Measurements from ENCODE around the gene MRPL51.
A peak's percentile ranks its signal among the peaks of the same experiment; 100 is the strongest.

Gene MRPL51

DNA sequence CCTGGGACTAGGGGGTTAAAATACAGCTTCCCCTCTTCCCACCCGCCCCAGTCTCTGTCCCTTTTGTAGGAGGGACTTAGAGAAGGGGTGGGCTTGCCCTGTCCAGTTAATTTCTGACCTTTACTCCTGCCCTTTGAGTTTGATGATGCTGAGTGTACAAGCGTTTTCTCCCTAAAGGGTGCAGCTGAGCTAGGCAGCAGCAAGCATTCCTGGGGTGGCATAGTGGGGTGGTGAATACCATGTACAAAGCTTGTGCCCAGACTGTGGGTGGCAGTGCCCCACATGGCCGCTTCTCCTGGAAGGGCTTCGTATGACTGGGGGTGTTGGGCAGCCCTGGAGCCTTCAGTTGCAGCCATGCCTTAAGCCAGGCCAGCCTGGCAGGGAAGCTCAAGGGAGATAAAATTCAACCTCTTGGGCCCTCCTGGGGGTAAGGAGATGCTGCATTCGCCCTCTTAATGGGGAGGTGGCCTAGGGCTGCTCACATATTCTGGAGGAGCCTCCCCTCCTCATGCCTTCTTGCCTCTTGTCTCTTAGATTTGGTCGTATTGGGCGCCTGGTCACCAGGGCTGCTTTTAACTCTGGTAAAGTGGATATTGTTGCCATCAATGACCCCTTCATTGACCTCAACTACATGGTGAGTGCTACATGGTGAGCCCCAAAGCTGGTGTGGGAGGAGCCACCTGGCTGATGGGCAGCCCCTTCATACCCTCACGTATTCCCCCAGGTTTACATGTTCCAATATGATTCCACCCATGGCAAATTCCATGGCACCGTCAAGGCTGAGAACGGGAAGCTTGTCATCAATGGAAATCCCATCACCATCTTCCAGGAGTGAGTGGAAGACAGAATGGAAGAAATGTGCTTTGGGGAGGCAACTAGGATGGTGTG lies 43.1 kb upstream of the MRPL51 start:
- Histone ChIP-seq H3K4me1 (ENCODE audit: control insufficient read depth, insufficient read depth, low read length) (peaks cover 27% of the 10 kb centered on the region), H3K9me3 (ENCODE audit: control insufficient read depth, insufficient read depth, low read length) (no peaks in the 10 kb centered on the region), H3K4me3 (ENCODE audit: low read depth, low read length) (peak overlapping the region; percentile 82), H3K27ac (ENCODE audit: low read depth, low read length) (peak overlapping the region; percentile 98), H3K27me3 (ENCODE audit: control insufficient read depth, insufficient read depth, low read length) (no peaks in the 10 kb centered on the region), H3K36me3 (ENCODE audit: control insufficient read depth, insufficient read depth, low read length) (peaks cover 51% of the 10 kb centered on the region), H3K9ac (ENCODE audit: low read depth, low read length) (peak overlapping the region; percentile 98)

- Histone ChIP-seq H3K36me3 (ENCODE audit: control insufficient read depth, insufficient read depth, low read length) (peaks cover 56% of the 10 kb centered on the region), H3K4me1 (ENCODE audit: control insufficient read depth, insufficient read depth, low read length) (peaks cover 22% of the 10 kb centered on the region), H3K27ac (ENCODE audit: low read depth, low read length) (peak overlapping the region; percentile 98), H3K27me3 (ENCODE audit: control insufficient read depth, insufficient read depth, low read length) (no peaks in the 10 kb centered on the region), H3K9ac (ENCODE audit: low read depth, low read length) (peak overlapping the region; percentile 98), H3K9me3 (ENCODE audit: control insufficient read depth, insufficient read depth, low read length) (no peaks in the 10 kb centered on the region), H3K4me3 (ENCODE audit: low read depth, low read length) (peak overlapping the region; percentile 82)
These were observed 42.6 kb upstream of the MRPL51 start for GRCh38 chr12:6535697-6535946.

DNA sequence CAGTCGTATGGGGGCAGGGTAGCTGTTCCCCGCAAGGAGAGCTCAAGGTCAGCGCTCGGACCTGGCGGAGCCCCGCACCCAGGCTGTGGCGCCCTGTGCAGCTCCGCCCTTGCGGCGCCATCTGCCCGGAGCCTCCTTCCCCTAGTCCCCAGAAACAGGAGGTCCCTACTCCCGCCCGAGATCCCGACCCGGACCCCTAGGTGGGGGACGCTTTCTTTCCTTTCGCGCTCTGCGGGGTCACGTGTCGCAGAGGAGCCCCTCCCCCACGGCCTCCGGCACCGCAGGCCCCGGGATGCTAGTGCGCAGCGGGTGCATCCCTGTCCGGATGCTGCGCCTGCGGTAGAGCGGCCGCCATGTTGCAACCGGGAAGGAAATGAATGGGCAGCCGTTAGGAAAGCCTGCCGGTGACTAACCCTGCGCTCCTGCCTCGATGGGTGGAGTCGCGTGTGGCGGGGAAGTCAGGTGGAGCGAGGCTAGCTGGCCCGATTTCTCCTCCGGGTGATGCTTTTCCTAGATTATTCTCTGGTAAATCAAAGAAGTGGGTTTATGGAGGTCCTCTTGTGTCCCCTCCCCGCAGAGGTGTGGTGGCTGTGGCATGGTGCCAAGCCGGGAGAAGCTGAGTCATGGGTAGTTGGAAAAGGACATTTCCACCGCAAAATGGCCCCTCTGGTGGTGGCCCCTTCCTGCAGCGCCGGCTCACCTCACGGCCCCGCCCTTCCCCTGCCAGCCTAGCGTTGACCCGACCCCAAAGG lies 42.1 kb upstream of the MRPL51 start:
- no peaks in the 10 kb centered on the region for H3K27me3 ChIP-seq (ENCODE audit: control insufficient read depth, insufficient read depth, low read length)
- peak overlapping the region; percentile 82 for H3K4me3 ChIP-seq (ENCODE audit: low read depth, low read length)
- peaks cover 61% of the 10 kb centered on the region for H3K36me3 ChIP-seq (ENCODE audit: control insufficient read depth, insufficient read depth, low read length)
- H3K4me1 ChIP-seq (ENCODE audit: control insufficient read depth, insufficient read depth, low read length), result peaks cover 17% of the 10 kb centered on the region
- H3K27ac ChIP-seq (ENCODE audit: low read depth, low read length), result peak overlapping the region; percentile 98
- peak overlapping the region; percentile 98 for H3K9ac ChIP-seq (ENCODE audit: low read depth, low read length)
- H3K9me3 ChIP-seq (ENCODE audit: control insufficient read depth, insufficient read depth, low read length), result no peaks in the 10 kb centered on the region

DNA sequence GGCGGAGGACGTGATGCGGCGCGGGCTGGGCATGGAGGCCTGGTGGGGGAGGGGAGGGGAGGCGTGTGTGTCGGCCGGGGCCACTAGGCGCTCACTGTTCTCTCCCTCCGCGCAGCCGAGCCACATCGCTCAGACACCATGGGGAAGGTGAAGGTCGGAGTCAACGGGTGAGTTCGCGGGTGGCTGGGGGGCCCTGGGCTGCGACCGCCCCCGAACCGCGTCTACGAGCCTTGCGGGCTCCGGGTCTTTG lies 41.6 kb upstream of the MRPL51 start:
- H3K4me3 ChIP-seq (ENCODE audit: low read depth, low read length), result peak overlapping the region; percentile 82
- no peaks in the 10 kb centered on the region for H3K9me3 ChIP-seq (ENCODE audit: control insufficient read depth, insufficient read depth, low read length)
- no peaks in the 10 kb centered on the region for H3K27me3 ChIP-seq (ENCODE audit: control insufficient read depth, insufficient read depth, low read length)
- peaks cover 66% of the 10 kb centered on the region for H3K36me3 ChIP-seq (ENCODE audit: control insufficient read depth, insufficient read depth, low read length)
- H3K9ac ChIP-seq (ENCODE audit: low read depth, low read length), result peak overlapping the region; percentile 98
- peak overlapping the region; percentile 98 for H3K27ac ChIP-seq (ENCODE audit: low read depth, low read length)
- H3K4me1 ChIP-seq (ENCODE audit: control insufficient read depth, insufficient read depth, low read length), result peaks cover 13% of the 10 kb centered on the region

DNA sequence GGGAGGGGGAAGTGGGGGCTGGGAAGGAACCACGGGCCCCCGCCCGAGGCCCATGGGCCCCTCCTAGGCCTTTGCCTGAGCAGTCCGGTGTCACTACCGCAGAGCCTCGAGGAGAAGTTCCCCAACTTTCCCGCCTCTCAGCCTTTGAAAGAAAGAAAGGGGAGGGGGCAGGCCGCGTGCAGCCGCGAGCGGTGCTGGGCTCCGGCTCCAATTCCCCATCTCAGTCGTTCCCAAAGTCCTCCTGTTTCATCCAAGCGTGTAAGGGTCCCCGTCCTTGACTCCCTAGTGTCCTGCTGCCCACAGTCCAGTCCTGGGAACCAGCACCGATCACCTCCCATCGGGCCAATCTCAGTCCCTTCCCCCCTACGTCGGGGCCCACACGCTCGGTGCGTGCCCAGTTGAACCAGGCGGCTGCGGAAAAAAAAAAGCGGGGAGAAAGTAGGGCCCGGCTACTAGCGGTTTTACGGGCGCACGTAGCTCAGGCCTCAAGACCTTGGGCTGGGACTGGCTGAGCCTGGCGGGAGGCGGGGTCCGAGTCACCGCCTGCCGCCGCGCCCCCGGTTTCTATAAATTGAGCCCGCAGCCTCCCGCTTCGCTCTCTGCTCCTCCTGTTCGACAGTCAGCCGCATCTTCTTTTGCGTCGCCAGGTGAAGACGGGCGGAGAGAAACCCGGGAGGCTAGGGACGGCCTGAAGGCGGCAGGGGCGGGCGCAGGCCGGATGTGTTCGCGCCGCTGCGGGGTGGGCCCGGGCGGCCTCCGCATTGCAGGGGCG lies 41.0 kb upstream of the MRPL51 start, which contains the start of gene GAPDH:
Gene GAPDH (plus strand): TSS at position 595 of the 772 bp plus-strand sequence. CDS start 316 bp downstream, outside the sequence.
- Histone ChIP-seq H3K9me3 (ENCODE audit: control insufficient read depth, insufficient read depth, low read length) (no peaks in the 10 kb centered on the region), H3K36me3 (ENCODE audit: control insufficient read depth, insufficient read depth, low read length) (peaks cover 71% of the 10 kb centered on the region), H3K4me1 (ENCODE audit: control insufficient read depth, insufficient read depth, low read length) (peaks cover 13% of the 10 kb centered on the region), H3K27me3 (ENCODE audit: control insufficient read depth, insufficient read depth, low read length) (no peaks in the 10 kb centered on the region), H3K27ac (ENCODE audit: low read depth, low read length) (peak within 1 kb of the TSS; percentile 98), H3K4me3 (ENCODE audit: low read depth, low read length) (peak within 1 kb of the TSS; percentile 82), H3K9ac (ENCODE audit: low read depth, low read length) (peak within 1 kb of the TSS; percentile 98)

DNA sequence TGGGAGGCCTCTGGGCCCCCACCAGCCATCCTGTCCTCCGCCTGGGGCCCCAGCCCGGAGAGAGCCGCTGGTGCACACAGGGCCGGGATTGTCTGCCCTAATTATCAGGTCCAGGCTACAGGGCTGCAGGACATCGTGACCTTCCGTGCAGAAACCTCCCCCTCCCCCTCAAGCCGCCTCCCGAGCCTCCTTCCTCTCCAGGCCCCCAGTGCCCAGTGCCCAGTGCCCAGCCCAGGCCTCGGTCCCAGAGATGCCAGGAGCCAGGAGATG lies 40.5 kb upstream of the MRPL51 start:
- H3K36me3 ChIP-seq (ENCODE audit: control insufficient read depth, insufficient read depth, low read length), result peaks cover 74% of the 10 kb centered on the region
- H3K4me3 ChIP-seq (ENCODE audit: low read depth, low read length), result peak overlapping the region; percentile 82
- H3K27ac ChIP-seq (ENCODE audit: low read depth, low read length), result peak overlapping the region; percentile 98
- peak overlapping the region; percentile 98 for H3K9ac ChIP-seq (ENCODE audit: low read depth, low read length)
- peaks cover 13% of the 10 kb centered on the region for H3K4me1 ChIP-seq (ENCODE audit: control insufficient read depth, insufficient read depth, low read length)
- H3K27me3 ChIP-seq (ENCODE audit: control insufficient read depth, insufficient read depth, low read length), result no peaks in the 10 kb centered on the region
- no peaks in the 10 kb centered on the region for H3K9me3 ChIP-seq (ENCODE audit: control insufficient read depth, insufficient read depth, low read length)

- H3K9ac ChIP-seq (ENCODE audit: low read depth, low read length), result peak overlapping the region; percentile 98
- H3K4me1 ChIP-seq (ENCODE audit: control insufficient read depth, insufficient read depth, low read length), result peaks cover 13% of the 10 kb centered on the region
- H3K36me3 ChIP-seq (ENCODE audit: control insufficient read depth, insufficient read depth, low read length), result peaks cover 74% of the 10 kb centered on the region
- peak overlapping the region; percentile 82 for H3K4me3 ChIP-seq (ENCODE audit: low read depth, low read length)
- no peaks in the 10 kb centered on the region for H3K9me3 ChIP-seq (ENCODE audit: control insufficient read depth, insufficient read depth, low read length)
- H3K27ac ChIP-seq (ENCODE audit: low read depth, low read length), result peak overlapping the region; percentile 98
- H3K27me3 ChIP-seq (ENCODE audit: control insufficient read depth, insufficient read depth, low read length), result no peaks in the 10 kb centered on the region
These were observed 40.0 kb upstream of the MRPL51 start for GRCh38 chr12:6532927-6533652.

- H3K36me3 ChIP-seq (ENCODE audit: control insufficient read depth, insufficient read depth, low read length), result peaks cover 74% of the 10 kb centered on the region
- H3K4me3 ChIP-seq (ENCODE audit: low read depth, low read length), result peak overlapping the region; percentile 82
- H3K27me3 ChIP-seq (ENCODE audit: control insufficient read depth, insufficient read depth, low read length), result no peaks in the 10 kb centered on the region
- peaks cover 13% of the 10 kb centered on the region for H3K4me1 ChIP-seq (ENCODE audit: control insufficient read depth, insufficient read depth, low read length)
- H3K9me3 ChIP-seq (ENCODE audit: control insufficient read depth, insufficient read depth, low read length), result no peaks in the 10 kb centered on the region
- H3K27ac ChIP-seq (ENCODE audit: low read depth, low read length), result peak overlapping the region; percentile 98
- peak overlapping the region; percentile 57 for H3K9ac ChIP-seq (ENCODE audit: low read depth, low read length)
These were observed 39.2 kb upstream of the MRPL51 start for GRCh38 chr12:6532051-6532926.

DNA sequence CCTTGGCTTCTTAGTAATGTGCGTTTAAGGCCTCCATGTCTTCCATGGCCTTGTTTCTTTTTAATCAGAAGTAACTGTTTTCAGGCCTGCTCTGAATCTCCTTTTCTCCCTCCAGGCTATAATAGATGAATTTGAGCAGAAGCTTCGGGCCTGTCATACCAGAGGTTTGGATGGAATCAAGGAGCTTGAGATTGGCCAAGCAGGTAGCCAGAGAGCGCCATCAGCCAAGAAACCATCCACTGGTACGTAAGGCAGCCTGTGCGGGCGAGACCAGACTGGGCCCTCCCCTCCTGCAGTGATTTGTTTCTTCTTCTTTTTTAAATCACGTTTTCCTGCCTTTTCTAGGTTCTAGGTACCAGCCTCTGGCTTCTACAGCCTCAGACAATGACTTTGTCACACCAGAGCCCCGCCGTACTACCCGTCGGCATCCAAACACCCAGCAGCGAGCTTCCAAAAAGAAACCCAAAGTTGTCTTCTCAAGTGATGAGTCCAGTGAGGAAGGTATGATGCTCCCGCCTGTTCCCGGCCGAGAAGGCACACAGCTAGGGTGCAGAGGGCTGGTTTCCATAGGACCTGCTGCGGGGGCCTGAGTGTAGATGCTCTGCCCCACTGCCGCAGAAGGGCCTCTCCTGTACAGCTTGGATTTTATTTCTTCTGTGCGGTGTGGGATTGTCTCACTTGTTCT lies 37.7 kb upstream of the MRPL51 start:
- H3K4me1 ChIP-seq (ENCODE audit: control insufficient read depth, insufficient read depth, low read length), result peaks cover 13% of the 10 kb centered on the region
- peaks cover 74% of the 10 kb centered on the region for H3K36me3 ChIP-seq (ENCODE audit: control insufficient read depth, insufficient read depth, low read length)
- H3K9me3 ChIP-seq (ENCODE audit: control insufficient read depth, insufficient read depth, low read length), result no peaks in the 10 kb centered on the region
- no peak overlapping the region for H3K27ac ChIP-seq (ENCODE audit: low read depth, low read length)
- H3K4me3 ChIP-seq (ENCODE audit: low read depth, low read length), result no peak overlapping the region
- H3K9ac ChIP-seq (ENCODE audit: low read depth, low read length), result no peak overlapping the region
- no peaks in the 10 kb centered on the region for H3K27me3 ChIP-seq (ENCODE audit: control insufficient read depth, insufficient read depth, low read length)
